Stimulated activated CD8-positive, alpha-beta memory T cell treated with anti-CD3 and anti-CD28 coated beads, Interleukin-4, amount 100 ng/mL, for 1 hour (primary cell): ENCODE data around the gene CXCL17.

Experiments used
- DNase-seq, 2 donors: peaks; one replicate each; pipeline ENCODE4 v3.0.0-alpha.2; 2020; ENCODE audit warnings: low read depth in 2 of 2, low spot score in 1 of 2

The CXCL17 gene

DNA sequence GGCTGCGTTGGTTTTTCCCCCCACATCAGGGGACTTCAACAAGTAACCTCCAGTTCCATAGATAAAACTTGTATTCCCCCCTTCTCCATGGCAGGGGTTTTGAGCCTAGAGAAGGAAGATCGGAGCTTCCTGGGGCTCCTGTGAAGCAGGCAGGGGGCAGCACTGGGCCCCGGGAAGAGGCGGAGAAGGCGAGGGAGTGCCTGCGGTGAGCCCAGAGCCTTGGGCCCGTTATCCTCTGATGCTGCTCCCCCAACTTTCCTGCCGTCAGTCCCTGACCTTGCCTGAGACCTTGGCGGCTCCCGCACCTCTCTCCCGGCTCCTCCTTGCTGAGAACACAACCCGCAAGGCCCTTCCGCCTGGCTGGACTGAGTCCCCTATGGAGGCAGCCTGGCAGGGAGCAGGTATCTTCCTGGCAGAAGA, 18.0 kb downstream of the CXCL17 start:
- DNase-seq = no peak

DNA sequence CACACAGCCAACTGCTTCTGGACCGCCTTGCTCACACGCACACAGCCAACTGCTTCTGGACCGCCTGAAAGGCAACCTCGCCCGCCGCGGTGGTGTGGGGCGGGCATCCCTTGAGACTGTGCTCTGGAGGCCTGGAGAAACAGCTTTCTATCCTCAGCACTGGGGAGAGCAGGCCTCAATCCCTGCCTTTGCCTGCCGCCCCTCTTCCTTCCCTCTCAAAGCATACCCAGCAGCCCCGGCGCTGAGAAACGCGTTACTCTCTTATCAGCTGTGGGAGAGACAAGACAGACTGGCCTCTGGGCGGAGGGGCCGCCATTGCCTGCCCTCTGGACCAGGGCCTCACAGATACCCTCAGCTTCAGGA, 18.4 kb downstream of the CXCL17 start:
- DNase-seq = no peak

- DNase-seq = peak; percentile 84 to 90
Measured at GRCh38 chr19:42423462-42424344, 19.0 kb downstream of the CXCL17 start.

GRCh38 chr19:42422901-42423461, 19.8 kb downstream of the CXCL17 start:
- DNase-seq = peak; percentile 14 to 17

GRCh38 chr19:42422092-42422900, 20.4 kb downstream of the CXCL17 start:
- DNase-seq = no peak

DNA sequence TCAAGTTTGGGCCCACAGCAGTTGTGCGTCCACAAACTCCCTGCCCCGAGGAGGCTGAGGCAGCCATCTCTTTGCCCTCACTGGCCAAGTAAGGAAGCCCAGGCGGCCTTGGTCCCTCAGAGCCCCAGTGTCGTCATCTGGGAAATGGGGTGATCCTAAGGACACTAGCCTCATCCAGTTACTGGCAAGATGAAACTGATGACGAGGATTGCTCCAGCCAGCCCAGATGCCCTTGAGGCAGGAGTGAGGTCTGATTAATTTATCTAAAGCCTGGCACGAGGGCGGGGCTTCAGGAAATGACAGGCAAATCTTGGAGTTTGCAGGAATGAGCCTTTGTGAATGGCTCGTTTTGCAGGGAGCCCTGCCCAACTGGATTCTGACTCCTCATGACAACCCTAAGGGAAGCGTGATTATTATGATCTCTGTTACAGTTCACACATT, 21.1 kb downstream of the CXCL17 start:
- DNase-seq = no peak

DNA sequence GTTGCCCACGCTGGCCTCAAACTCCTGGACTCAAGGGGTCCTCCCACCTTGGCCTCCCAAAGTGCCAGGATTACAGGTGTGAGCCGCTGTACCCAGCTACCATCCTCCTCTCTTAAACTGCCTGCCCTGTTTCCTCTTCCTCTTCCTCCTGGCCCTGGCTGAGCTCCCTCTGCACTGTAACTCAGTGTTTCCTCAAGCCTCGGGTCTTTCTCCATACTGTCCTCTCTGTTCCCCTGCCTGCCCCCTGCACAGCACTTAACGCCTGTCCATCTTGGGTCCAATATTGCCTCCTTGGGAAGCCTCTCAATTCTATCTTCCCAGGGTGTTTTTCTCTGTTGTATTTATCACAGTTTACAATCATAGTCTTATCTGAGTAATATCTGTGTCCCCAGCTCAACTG, 21.6 kb downstream of the CXCL17 start:
- no peak for DNase-seq

GRCh38 chr19:42420055-42420544, 22.6 kb downstream of the CXCL17 start:
- DNase-seq = peak; percentile 52 to 60

DNA sequence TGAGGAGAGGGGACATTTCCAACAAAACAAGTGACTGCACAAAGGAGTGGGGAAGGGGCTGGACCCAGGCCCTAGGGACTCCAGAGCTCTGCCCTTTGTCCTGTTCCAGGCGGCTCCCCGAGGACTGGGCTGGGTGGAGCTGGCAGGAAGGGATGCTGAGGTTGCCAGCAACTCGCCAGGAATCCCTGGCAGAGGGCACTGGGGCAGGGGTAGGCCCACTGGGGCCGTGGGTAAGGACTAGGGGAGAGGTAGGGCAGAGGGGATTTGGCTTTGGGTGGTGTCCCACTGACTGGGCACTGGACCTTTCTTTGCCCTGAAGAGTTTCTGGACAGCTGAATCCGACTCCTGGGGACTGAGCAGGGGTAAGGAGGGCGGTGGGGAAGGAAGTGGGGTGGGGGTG, 23.4 kb downstream of the CXCL17 start:
- DNase-seq = no peak

- DNase-seq = no peak
Measured at GRCh38 chr19:42412661-42413076, 30.1 kb downstream of the CXCL17 start.

- no peak for DNase-seq
Measured at GRCh38 chr19:42412227-42412626, 30.5 kb downstream of the CXCL17 start.

DNA sequence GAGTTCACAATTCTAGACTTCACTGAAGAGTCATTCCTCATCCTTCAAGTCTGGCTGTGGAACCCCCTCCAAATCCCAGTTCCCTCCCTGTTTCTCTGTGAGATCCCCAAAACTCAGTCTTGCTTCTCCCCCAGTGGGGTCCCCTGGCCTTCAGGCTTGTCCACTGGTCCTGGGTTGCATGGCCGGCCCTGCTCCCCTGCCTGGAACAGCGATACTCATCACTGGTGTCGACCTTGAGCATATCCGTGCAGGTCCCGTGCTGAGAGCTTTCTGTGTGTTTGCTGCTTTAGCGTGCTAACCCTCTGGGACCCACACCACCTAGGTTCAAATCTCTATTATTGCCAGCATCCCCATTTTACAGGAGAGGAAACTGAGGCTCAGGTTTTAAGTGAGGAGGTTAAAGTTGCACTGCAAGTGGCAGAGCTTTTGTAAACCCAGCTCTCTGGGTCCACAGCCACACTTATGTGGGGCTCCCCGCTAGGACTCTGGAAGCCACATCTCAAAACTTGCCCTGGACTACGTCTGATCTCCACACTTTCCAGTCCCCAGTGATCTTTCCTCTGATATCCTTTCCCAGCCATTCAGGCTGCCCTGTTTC, 31.1 kb downstream of the CXCL17 start:
- DNase-seq = no peak

GRCh38 chr19:42410371-42410770, 32.4 kb downstream of the CXCL17 start:
- DNase-seq = no peak

DNA sequence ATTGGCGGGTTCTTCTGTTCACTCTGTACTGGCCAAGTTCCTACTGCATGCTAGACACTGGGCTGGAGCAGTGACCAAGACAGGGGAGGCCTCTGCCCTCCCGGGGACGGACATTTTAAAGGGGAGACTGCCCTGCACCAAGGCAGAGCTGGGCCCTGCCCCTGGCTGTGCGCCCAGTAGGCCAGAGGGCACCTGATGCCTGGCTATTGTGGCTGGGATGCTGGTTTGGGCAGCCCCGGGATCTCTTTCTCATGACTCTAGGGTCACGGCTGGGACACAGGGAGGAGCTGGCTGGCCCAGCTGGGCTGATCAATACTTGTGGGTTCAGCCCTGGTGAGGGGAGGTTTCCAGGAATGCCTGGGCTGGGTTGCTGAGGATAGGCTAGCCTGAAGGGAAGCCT, 33.3 kb downstream of the CXCL17 start:
- no peak for DNase-seq

DNA sequence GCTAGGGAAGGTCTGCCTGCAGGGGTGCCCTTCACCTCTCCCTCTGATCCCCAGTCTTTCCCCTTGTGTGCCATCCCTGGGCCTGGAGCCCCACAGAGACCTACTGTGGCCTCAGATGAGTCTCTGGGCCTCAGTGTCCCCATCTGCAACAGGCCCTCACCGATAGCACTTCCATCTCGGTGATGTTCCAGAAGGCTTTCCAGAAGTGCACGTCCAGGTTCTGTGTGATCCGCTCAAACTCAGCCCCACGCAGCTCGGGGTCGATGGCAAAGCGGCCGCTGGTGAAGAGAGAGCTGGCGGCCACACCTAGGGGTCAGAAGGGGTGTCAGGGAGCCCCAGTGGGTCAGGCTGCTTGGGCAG, 35.0 kb downstream of the CXCL17 start:
- DNase-seq = no peak

- no peak for DNase-seq
Measured at GRCh38 chr19:42407085-42407815, 35.5 kb downstream of the CXCL17 start.

GRCh38 chr19:42406111-42406510, 36.6 kb downstream of the CXCL17 start:
- DNase-seq = no peak

GRCh38 chr19:42403586-42403985, 39.2 kb downstream of the CXCL17 start:
- DNase-seq = no peak

- no peak for DNase-seq
Measured at GRCh38 chr19:42402376-42403116, 40.2 kb downstream of the CXCL17 start.
